B cell (primary cell): ENCODE data around the gene FADD. TPM values are rescaled to one million over a fixed set of nuclear protein-coding genes. Genes with fewer than 3 reads are reported as not detected.
"Not testable (repeated sequence)": the region's sequence is repeated elsewhere in the genome, so short reads cannot be mapped to it uniquely, and the experiment has no call there.

Experiments
- ATAC-seq: fragments of 200-7000 bp; cut with Tn5 transposase; one replicate; pipeline ENCODE4 v1.10.0; 2021; ENCODE audit warnings: low read depth, mild to moderate bottlenecking, moderate number of reproducible peaks, moderate library complexity
- CTCF ChIA-PET: fragments of 350-600 bp; sonication (Branson Sonifier 250); formaldehyde crosslinking; loops from one replicate; lab custom pipeline; 2021; ENCODE audit warnings: antibody characterized with exemption, inconsistent platforms; lab: Charles Lee
- POLR2A ChIA-PET: fragments of 350-600 bp; sonication (Branson Sonifier 250); formaldehyde crosslinking; loops from one replicate; lab custom pipeline; 2021; ENCODE audit warnings: antibody characterized with exemption; lab: Charles Lee
- DNase-seq: peaks from one replicate; pipeline ENCODE4 v3.0.0; 2013
- H2AFZ ChIP-seq: 2 replicates; pipeline ENCODE4 v1.6.1; 2012; ENCODE audit warnings: mild to moderate bottlenecking, low read depth, low read length; ENCODE audit not compliant: insufficient read depth, poor library complexity, severe bottlenecking
- H3K27ac ChIP-seq, 2 donors: 1 replicate in 1 of 2; 2 replicates in 1 of 2; pipeline ENCODE4 v1.5.1; 2012 to 2013; ENCODE audit warnings: low read length in 2 of 2, mild to moderate bottlenecking in 2 of 2, moderate library complexity in 1 of 2
- H3K27me3 ChIP-seq, 4 experiments: fragments of 200-600 bp in 1 of 4; sonication (generic) in 1 of 4; replicated peaks in 1 of 4; 1 replicate in 2 of 4; 2 replicates in 2 of 4; pipeline versions ENCODE4 v1.6.1 to v1.7.0; 2013 to 2016; ENCODE audit warnings: low read length in 3 of 4, mild to moderate bottlenecking in 2 of 4, mixed read lengths in 1 of 4, moderate library complexity in 1 of 4; ENCODE audit not compliant: insufficient read depth in 4 of 4, control insufficient read depth in 3 of 4; ENCODE audit errors: control extremely low read depth in 1 of 4
- H3K36me3 ChIP-seq, 2 experiments: replicated peaks in 1 of 2; 1 replicate in 1 of 2; 2 replicates in 1 of 2; pipeline versions ENCODE4 v1.6.1 to v1.7.1; 2013; ENCODE audit warnings: low read length in 1 of 2; ENCODE audit not compliant: insufficient read depth in 2 of 2, control insufficient read depth in 1 of 2; ENCODE audit errors: control extremely low read depth in 1 of 2, extremely low read depth in 1 of 2
- H3K4me1 ChIP-seq, 2 donors: fragments of 200-600 bp in 1 of 2; sonication (generic) in 1 of 2; 1 replicate in 1 of 2; 2 replicates in 1 of 2; pipeline versions ENCODE4 v1.5.1 to v1.6.1; 2013 to 2017; ENCODE audit warnings: low read length in 2 of 2; ENCODE audit not compliant: control insufficient read depth in 2 of 2, insufficient read depth in 2 of 2
- H3K4me2 ChIP-seq: replicated peaks from 2 replicates; pipeline ENCODE3; 2012; ENCODE audit warnings: mild to moderate bottlenecking, low read depth, low read length; ENCODE audit not compliant: poor library complexity, severe bottlenecking
- H3K4me3 ChIP-seq, 5 experiments: fragments of 200-600 bp in 1 of 5; sonication (generic) in 1 of 5; 1 replicate in 3 of 5; 2 replicates in 2 of 5; pipeline versions ENCODE4 v1.5.1 to v1.7.0; 2011 to 2016; ENCODE audit warnings: low read length in 4 of 5, mild to moderate bottlenecking in 4 of 5, low read depth in 2 of 5, control low read depth in 1 of 5, moderate library complexity in 1 of 5; ENCODE audit not compliant: insufficient read depth in 1 of 5; ENCODE audit errors: control extremely low read depth in 1 of 5, extremely low read depth in 1 of 5
- H3K79me2 ChIP-seq: fragments of 200-600 bp; sonication (generic); one replicate; pipeline ENCODE4 v1.6.0; 2016; ENCODE audit warnings: low read length; ENCODE audit not compliant: control insufficient read depth, insufficient read depth
- H3K9ac ChIP-seq: fragments of 200-600 bp; sonication (generic); 2 replicates; pipeline ENCODE4 v1.6.1; 2017; ENCODE audit warnings: mild to moderate bottlenecking, low read length, moderate library complexity
- H3K9me3 ChIP-seq, 3 donors: one replicate each; pipeline versions ENCODE4 v1.6.1 to v1.7.1; 2013; ENCODE audit warnings: low read length in 2 of 3; ENCODE audit not compliant: control insufficient read depth in 2 of 3, insufficient read depth in 1 of 3; ENCODE audit errors: control extremely low read depth in 1 of 3
- H4K20me1 ChIP-seq: 2 replicates; pipeline ENCODE4 v1.6.0; 2012; ENCODE audit warnings: mild to moderate bottlenecking, low read length; ENCODE audit not compliant: insufficient read depth, control insufficient read depth, poor library complexity, severe bottlenecking
- H3K27ac Mint-ChIP-seq: one replicate; pipeline ENCODE4 v1.8.0; 2021; ENCODE audit warnings: mixed read lengths
- H3K27me3 Mint-ChIP-seq: one replicate; pipeline ENCODE4 v1.8.0; 2021; ENCODE audit warnings: mixed read lengths
- H3K4me1 Mint-ChIP-seq: one replicate; pipeline ENCODE4 v1.8.0; 2021; ENCODE audit warnings: mixed read lengths
- H3K4me3 Mint-ChIP-seq: one replicate; pipeline ENCODE4 v1.8.0; 2021; ENCODE audit warnings: mixed read lengths
- H3K9me3 Mint-ChIP-seq: one replicate; pipeline ENCODE4 v1.8.0; 2022; ENCODE audit warnings: mixed read lengths; ENCODE audit not compliant: insufficient read depth
- EZH2 ChIP-seq: IDR thresholded peaks from 2 replicates; pipeline ENCODE4 v1.6.1; 2012; ENCODE audit warnings: borderline replicate concordance, low read depth, mild to moderate bottlenecking, moderate library complexity, low read length; ENCODE audit not compliant: insufficient read depth, poor library complexity, severe bottlenecking
- WGBS: methylation state at CpG from one replicate; pipeline ENCODE4 v1.1.5; 2013; ENCODE audit warnings: missing lambda C conversion rate; ENCODE audit not compliant: insufficient coverage; 5-methylcytosine and 5-hydroxymethylcytosine counted together
- intact Hi-C: fragments of 100-400 bp; cut with micrococcal nuclease; formaldehyde crosslinking; loops from one replicate; pipeline ENCODE4 v1.10.0; 2022
- polyA plus RNA-seq: library from polyadenylated mRNA; depleted of rRNA; stranded (reverse); fragments of >200 nt; gene quantifications from 2 replicates; pipeline ENCODE4 v1.2.3, GENCODE V29; 2012
- total RNA-seq, 2 donors: library from RNA; stranded (reverse); fragments of 120-200 nt in 1 of 2; gene quantifications; 1 replicate in 1 of 2; 2 replicates in 1 of 2; pipeline versions ENCODE4 v1.2.3 to v1.2.4, GENCODE V29; 2013 to 2022
- TF ChIP-seq, protein P1 (sequence below): fragments of 200-600 bp; IDR thresholded peaks from one replicate; pipeline ENCODE4 v1.8.0; 2022; ENCODE audit warnings: antibody characterized with exemption, mild to moderate bottlenecking

The FADD gene
- total and polyA plus RNA-seq, 2 donors (not counting 1 experiment from before 2014, with no cell fraction given): 5.4 to 26.6 TPM

- POLR2A ChIA-PET: no interaction called here
- Mint-ChIP-seq H3K9me3 (no peaks in the 10 kb centered on the region), H3K4me3 (no peak overlapping the region), H3K4me1 (peaks cover 23% of the 10 kb centered on the region), H3K27ac (no peak overlapping the region), H3K27me3 (peaks cover 3% of the 10 kb centered on the region)
- intact Hi-C loops: loop anchor here (5.0 kb wide), 1 partner anchor 1252 kb away; the partner anchor contains the start of gene NADSYN1
- Histone ChIP-seq H3K27me3 (peaks cover 0 to 3% (median 0%) of the 10 kb centered on the region in 4 experiments), H3K36me3 (peaks cover 0 to 10% of the 10 kb centered on the region in 2 experiments), H3K4me2 (no peak overlapping the region), H3K79me2 (peaks cover 21% of the 10 kb centered on the region), H4K20me1 (peaks cover 19% of the 10 kb centered on the region), H3K9me3 (no peaks in the 10 kb centered on the region), H3K27ac (no peak overlapping the region), H2AFZ (no peak overlapping the region), H3K4me3 (no peak overlapping the region), H3K9ac (no peak overlapping the region), H3K4me1 (peaks cover 18 to 25% of the 10 kb centered on the region in 2 donors)
- no peak for TF ChIP-seq EZH2
- TF ChIP-seq, protein P1, sequence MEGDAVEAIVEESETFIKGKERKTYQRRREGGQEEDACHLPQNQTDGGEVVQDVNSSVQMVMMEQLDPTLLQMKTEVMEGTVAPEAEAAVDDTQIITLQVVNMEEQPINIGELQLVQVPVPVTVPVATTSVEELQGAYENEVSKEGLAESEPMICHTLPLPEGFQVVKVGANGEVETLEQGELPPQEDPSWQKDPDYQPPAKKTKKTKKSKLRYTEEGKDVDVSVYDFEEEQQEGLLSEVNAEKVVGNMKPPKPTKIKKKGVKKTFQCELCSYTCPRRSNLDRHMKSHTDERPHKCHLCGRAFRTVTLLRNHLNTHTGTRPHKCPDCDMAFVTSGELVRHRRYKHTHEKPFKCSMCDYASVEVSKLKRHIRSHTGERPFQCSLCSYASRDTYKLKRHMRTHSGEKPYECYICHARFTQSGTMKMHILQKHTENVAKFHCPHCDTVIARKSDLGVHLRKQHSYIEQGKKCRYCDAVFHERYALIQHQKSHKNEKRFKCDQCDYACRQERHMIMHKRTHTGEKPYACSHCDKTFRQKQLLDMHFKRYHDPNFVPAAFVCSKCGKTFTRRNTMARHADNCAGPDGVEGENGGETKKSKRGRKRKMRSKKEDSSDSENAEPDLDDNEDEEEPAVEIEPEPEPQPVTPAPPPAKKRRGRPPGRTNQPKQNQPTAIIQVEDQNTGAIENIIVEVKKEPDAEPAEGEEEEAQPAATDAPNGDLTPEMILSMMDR: no peak
- ATAC-seq (no peak), DNase-seq (no peak)
- WGBS: 80% methylated on average over 9 of the region's 10 CpGs
- CTCF ChIA-PET: interaction anchor here (1.2 kb wide), 1 partner anchor 291 kb away, joined by 3 read pairs; no protein-coding TSS in a partner anchor
Observed at GRCh38 chr11:70200212-70200844, 2.8 kb upstream of the FADD start.

DNA sequence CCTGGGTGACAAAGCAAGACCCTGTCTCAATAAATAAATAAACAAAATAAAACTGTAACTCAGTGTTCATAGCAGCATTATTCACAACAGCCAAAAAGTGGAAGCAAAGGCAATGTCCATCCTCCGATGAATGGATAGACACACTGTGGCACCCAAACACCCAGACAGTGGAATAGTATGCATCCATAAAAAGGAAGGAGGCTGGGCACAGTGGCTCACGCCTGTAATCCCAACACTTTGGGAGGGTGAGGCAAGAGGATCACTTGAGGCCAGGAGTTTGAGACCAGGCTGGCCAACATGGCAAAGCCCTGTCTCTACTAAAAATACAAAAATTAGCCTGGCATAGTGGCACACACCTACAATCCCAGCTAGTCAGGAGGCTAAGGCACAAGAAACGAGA, 2.0 kb upstream of the FADD start:
- POLR2A ChIA-PET, H3K9me3 Mint-ChIP-seq, H3K4me3 ChIP-seq, H3K9me3 ChIP-seq, H3K9ac ChIP-seq, H2AFZ ChIP-seq, H3K27ac Mint-ChIP-seq, H3K4me3 Mint-ChIP-seq, H3K4me2 ChIP-seq, DNase-seq, H3K27me3 ChIP-seq, ATAC-seq, CTCF ChIA-PET, H3K27me3 Mint-ChIP-seq, H3K27ac ChIP-seq: not testable (repeated sequence)
- intact Hi-C loops: loop anchor here (5.0 kb wide), 1 partner anchor 1251 kb away; the partner anchor contains the start of gene NADSYN1
- WGBS: 100% methylated on average over 2 of the region's 3 CpGs
- peaks cover 18 to 26% of the 10 kb centered on the region in 2 donors for H3K4me1 ChIP-seq
- peaks cover 25% of the 10 kb centered on the region for H4K20me1 ChIP-seq
- peaks cover 29% of the 10 kb centered on the region for H3K4me1 Mint-ChIP-seq
- peaks cover 0 to 17% of the 10 kb centered on the region in 2 experiments for H3K36me3 ChIP-seq
- peaks cover 28% of the 10 kb centered on the region for H3K79me2 ChIP-seq
